ENCODE data around the gene FEZ2.
A peak's percentile ranks its signal among the peaks of the same experiment; 100 is the strongest.

Gene FEZ2

DNA sequence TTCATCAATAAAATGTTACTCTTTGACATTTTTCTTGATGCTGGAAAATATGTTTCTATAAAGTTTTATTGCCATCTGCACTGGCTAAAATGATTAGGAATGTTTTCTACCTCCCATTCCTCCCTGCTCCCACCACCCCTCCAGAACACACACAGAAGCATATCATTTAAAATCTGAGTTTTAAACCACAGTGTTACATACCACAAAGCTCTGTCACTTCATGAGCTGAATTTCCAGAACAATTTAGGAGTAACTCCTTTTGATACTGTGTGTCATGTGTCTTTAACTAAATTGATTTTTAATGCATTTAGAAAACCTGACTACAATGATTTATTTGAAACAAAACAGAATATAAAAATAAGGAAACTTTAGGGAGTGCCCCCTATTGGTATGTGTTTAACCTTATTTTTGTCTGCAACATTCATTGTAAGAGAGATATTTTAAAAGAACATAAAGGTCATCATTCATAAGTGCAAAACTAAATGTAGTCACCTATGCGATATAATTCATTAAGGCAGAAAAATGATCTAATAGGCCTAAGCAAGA, 52.0 kb downstream of the FEZ2 start:
- Histone ChIP-seq H3K36me3 (ENCODE audit: control insufficient read depth in 2 of 2, insufficient read depth in 2 of 2, low read length in 2 of 2) (peaks cover 10 to 22% of the 10 kb centered on the region in 2 donors), H3K27ac (ENCODE audit: low read length) (no peak overlapping the region), H3K4me1 (ENCODE audit: control insufficient read depth, insufficient read depth, low read length) (peaks cover 3% of the 10 kb centered on the region), H3K9me3 (ENCODE audit: control insufficient read depth in 2 of 2, low read length in 2 of 2) (no peaks in the 10 kb centered on the region), H3K27me3 (ENCODE audit: control insufficient read depth in 1 of 2, insufficient read depth in 2 of 2, low read length in 2 of 2) (no peaks in the 10 kb centered on the region), H3K4me3 (ENCODE audit: low read length in 2 of 2) (no peak overlapping the region), H3K9ac (ENCODE audit: low read length in 2 of 2) (no peak overlapping the region)

DNA sequence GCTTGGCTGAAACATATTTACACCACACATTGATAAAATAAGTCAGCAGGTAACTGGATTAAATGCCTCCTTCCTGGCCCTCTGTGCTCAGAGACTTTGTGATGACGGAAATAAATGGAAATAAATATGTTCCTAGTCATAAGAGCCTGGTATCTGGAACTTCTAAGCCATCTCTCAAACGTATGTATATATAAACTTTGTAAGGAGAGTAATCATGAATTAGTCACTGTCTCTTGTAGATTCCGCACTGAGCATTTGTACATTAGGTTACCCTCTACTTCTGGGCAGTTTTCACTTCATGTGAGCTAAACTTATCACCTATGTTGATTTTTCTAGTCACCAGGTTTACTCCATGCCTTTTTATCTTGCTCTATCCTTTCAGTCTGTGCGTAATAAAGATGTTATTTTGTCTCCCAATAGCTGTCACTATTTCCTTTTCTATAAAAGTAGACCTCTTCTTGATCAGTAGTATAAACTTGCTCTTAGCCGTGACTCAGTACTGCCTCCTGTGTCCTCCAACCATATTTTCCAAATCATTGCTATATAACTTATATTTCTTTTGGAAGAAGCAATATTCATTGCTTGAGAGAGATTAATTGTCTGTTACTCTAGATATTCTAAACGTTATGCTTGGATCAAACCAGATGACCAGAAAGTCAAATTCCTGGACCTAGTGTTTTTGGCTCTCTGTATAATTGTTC, 53.2 kb downstream of the FEZ2 start:
- Histone ChIP-seq H3K4me3 (ENCODE audit: low read length in 2 of 2) (no peak overlapping the region), H3K36me3 (ENCODE audit: control insufficient read depth in 2 of 2, insufficient read depth in 2 of 2, low read length in 2 of 2) (peaks cover 12 to 29% of the 10 kb centered on the region in 2 donors), H3K27me3 (ENCODE audit: control insufficient read depth in 1 of 2, insufficient read depth in 2 of 2, low read length in 2 of 2) (no peaks in the 10 kb centered on the region), H3K4me1 (ENCODE audit: control insufficient read depth, insufficient read depth, low read length) (peaks cover 3% of the 10 kb centered on the region), H3K9ac (ENCODE audit: low read length in 2 of 2) (no peak overlapping the region), H3K9me3 (ENCODE audit: control insufficient read depth in 2 of 2, low read length in 2 of 2) (no peaks in the 10 kb centered on the region), H3K27ac (ENCODE audit: low read length) (peak overlapping the region; percentile 18)

DNA sequence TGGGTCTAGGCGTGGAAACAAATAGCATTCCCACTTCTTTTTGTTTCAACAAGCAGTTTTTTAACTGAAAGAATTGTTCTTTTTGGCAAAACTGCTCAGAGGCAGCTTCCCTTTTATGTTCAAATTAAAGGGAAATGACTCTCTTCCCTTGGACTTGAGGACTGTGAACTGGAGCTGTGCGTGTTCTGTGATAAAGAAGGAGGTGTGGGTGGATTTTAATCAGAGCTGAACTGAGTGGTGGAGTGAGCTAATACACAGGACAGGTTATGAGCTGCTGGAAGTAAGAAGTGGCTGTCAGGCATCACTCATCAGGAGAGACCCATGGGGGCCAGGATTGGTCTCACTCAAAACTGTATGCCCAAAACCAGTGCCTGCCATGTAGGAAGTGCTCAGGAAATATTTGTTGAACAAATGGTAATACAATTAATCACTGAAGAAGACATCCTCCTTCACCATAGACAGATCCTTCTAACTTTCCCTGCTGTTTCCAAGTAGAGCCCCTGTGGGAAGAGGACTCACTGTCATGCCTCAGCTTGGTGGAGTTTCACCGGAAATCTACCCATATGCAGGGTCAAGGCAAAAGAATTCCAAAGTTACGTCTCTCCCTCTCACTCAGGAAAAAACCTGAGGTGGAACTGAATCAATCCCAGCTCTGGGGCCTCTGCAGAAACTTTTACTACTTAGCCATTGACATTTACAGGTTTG, 55.9 kb downstream of the FEZ2 start:
- Histone ChIP-seq H3K4me3 (ENCODE audit: low read length in 2 of 2) (no peak overlapping the region), H3K4me1 (ENCODE audit: control insufficient read depth, insufficient read depth, low read length) (peaks cover 6% of the 10 kb centered on the region), H3K9me3 (ENCODE audit: control insufficient read depth in 2 of 2, low read length in 2 of 2) (no peaks in the 10 kb centered on the region), H3K36me3 (ENCODE audit: control insufficient read depth in 2 of 2, insufficient read depth in 2 of 2, low read length in 2 of 2) (peaks cover 18 to 42% of the 10 kb centered on the region in 2 donors), H3K27ac (ENCODE audit: low read length) (peak overlapping the region; percentile 19), H3K9ac (ENCODE audit: low read length in 2 of 2) (no peak overlapping the region), H3K27me3 (ENCODE audit: control insufficient read depth in 1 of 2, insufficient read depth in 2 of 2, low read length in 2 of 2) (no peaks in the 10 kb centered on the region)

GRCh38 chr2:36540986-36541754, 56.8 kb downstream of the FEZ2 start:
- no peaks in the 10 kb centered on the region for H3K9me3 ChIP-seq (ENCODE audit: control insufficient read depth in 2 of 2, low read length in 2 of 2)
- peaks cover 18 to 43% of the 10 kb centered on the region in 2 donors for H3K36me3 ChIP-seq (ENCODE audit: control insufficient read depth in 2 of 2, insufficient read depth in 2 of 2, low read length in 2 of 2)
- no peak overlapping the region for H3K27ac ChIP-seq (ENCODE audit: low read length)
- peaks cover 6% of the 10 kb centered on the region for H3K4me1 ChIP-seq (ENCODE audit: control insufficient read depth, insufficient read depth, low read length)
- H3K9ac ChIP-seq (ENCODE audit: low read length in 2 of 2): no peak overlapping the region
- H3K27me3 ChIP-seq (ENCODE audit: control insufficient read depth in 1 of 2, insufficient read depth in 2 of 2, low read length in 2 of 2): no peaks in the 10 kb centered on the region
- no peak overlapping the region for H3K4me3 ChIP-seq (ENCODE audit: low read length in 2 of 2)

- H3K4me1 ChIP-seq (ENCODE audit: control insufficient read depth, insufficient read depth, low read length): peaks cover 6% of the 10 kb centered on the region
- no peak overlapping the region for H3K9ac ChIP-seq (ENCODE audit: low read length in 2 of 2)
- H3K27ac ChIP-seq (ENCODE audit: low read length): no peak overlapping the region
- no peaks in the 10 kb centered on the region for H3K9me3 ChIP-seq (ENCODE audit: control insufficient read depth in 2 of 2, low read length in 2 of 2)
- H3K36me3 ChIP-seq (ENCODE audit: control insufficient read depth in 2 of 2, insufficient read depth in 2 of 2, low read length in 2 of 2): peaks cover 18 to 47% of the 10 kb centered on the region in 2 donors
- no peak overlapping the region for H3K4me3 ChIP-seq (ENCODE audit: low read length in 2 of 2)
- no peaks in the 10 kb centered on the region for H3K27me3 ChIP-seq (ENCODE audit: control insufficient read depth in 1 of 2, insufficient read depth in 2 of 2, low read length in 2 of 2)
These were observed 58.3 kb downstream of the FEZ2 start for GRCh38 chr2:36539631-36540030.

GRCh38 chr2:36538335-36538734, 59.6 kb downstream of the FEZ2 start:
- H3K9me3 ChIP-seq (ENCODE audit: control insufficient read depth in 2 of 2, low read length in 2 of 2): no peaks in the 10 kb centered on the region
- no peak overlapping the region for H3K4me3 ChIP-seq (ENCODE audit: low read length in 2 of 2)
- no peak overlapping the region for H3K9ac ChIP-seq (ENCODE audit: low read length in 2 of 2)
- H3K36me3 ChIP-seq (ENCODE audit: control insufficient read depth in 2 of 2, insufficient read depth in 2 of 2, low read length in 2 of 2): peaks cover 18 to 47% of the 10 kb centered on the region in 2 donors
- peaks cover 6% of the 10 kb centered on the region for H3K4me1 ChIP-seq (ENCODE audit: control insufficient read depth, insufficient read depth, low read length)
- H3K27ac ChIP-seq (ENCODE audit: low read length): peak overlapping the region; percentile 11
- no peaks in the 10 kb centered on the region for H3K27me3 ChIP-seq (ENCODE audit: control insufficient read depth in 1 of 2, insufficient read depth in 2 of 2, low read length in 2 of 2)

DNA sequence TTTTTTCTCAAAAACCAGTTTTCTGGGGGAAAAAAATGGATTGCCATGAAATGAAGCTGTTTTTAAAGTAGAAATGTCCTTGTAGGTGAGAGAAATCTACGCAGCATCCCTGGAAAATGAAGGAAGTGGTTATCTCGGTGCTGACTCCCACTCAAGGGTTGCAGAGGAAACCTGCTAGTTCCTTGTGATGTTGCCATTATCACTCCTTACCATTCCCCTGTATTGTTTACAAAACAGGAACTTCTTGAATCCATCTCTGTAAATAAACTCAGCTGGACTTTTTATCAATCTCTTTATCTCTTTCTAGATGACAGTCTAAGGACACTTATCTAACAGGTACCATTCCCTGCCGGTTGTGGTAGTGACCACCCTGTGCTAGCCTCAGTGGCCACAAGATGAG, 61.2 kb downstream of the FEZ2 start:
- Histone ChIP-seq H3K9me3 (ENCODE audit: control insufficient read depth in 2 of 2, low read length in 2 of 2) (no peaks in the 10 kb centered on the region), H3K27me3 (ENCODE audit: control insufficient read depth in 1 of 2, insufficient read depth in 2 of 2, low read length in 2 of 2) (no peaks in the 10 kb centered on the region), H3K36me3 (ENCODE audit: control insufficient read depth in 2 of 2, insufficient read depth in 2 of 2, low read length in 2 of 2) (peaks cover 21 to 45% of the 10 kb centered on the region in 2 donors)

DNA sequence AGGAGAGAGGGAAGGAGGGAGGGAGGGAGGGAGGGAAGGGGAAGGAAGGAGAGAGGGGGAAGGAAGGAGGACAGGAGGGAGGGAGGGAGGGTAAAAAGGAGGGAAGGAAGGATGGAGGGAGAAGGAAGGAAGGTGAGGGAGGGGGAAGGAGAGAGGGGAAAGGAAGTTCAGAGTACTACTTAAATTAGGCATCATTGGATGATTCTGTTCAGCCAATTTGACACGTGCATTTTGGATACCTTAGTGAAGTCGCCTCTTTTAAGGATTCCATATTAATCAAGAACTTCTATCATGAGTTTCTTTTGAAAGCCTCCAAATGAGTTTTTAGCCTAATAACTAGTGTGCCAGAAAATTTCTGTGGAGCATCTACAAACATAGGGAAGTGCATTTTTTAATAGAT, 62.9 kb downstream of the FEZ2 start:
- H3K4me1 ChIP-seq (ENCODE audit: control insufficient read depth, insufficient read depth, low read length): peaks cover 6% of the 10 kb centered on the region
- peaks cover 21 to 32% of the 10 kb centered on the region in 2 donors for H3K36me3 ChIP-seq (ENCODE audit: control insufficient read depth in 2 of 2, insufficient read depth in 2 of 2, low read length in 2 of 2)
- no peak overlapping the region for H3K4me3 ChIP-seq (ENCODE audit: low read length in 2 of 2)
- no peaks in the 10 kb centered on the region for H3K27me3 ChIP-seq (ENCODE audit: control insufficient read depth in 1 of 2, insufficient read depth in 2 of 2, low read length in 2 of 2)
- H3K9ac ChIP-seq (ENCODE audit: low read length in 2 of 2): no peak overlapping the region
- no peaks in the 10 kb centered on the region for H3K9me3 ChIP-seq (ENCODE audit: control insufficient read depth in 2 of 2, low read length in 2 of 2)
- H3K27ac ChIP-seq (ENCODE audit: low read length): no peak overlapping the region

More for the DNA sequence above, 61.2 kb downstream of the FEZ2 start:
- Histone ChIP-seq H3K9ac (ENCODE audit: low read length in 2 of 2) (no peak overlapping the region), H3K4me3 (ENCODE audit: low read length in 2 of 2) (no peak overlapping the region), H3K27ac (ENCODE audit: low read length) (no peak overlapping the region), H3K4me1 (ENCODE audit: control insufficient read depth, insufficient read depth, low read length) (peaks cover 6% of the 10 kb centered on the region)

GRCh38 chr2:36534275-36534799, 63.6 kb downstream of the FEZ2 start:
- Histone ChIP-seq H3K36me3 (ENCODE audit: control insufficient read depth in 2 of 2, insufficient read depth in 2 of 2, low read length in 2 of 2) (peaks cover 21 to 29% of the 10 kb centered on the region in 2 donors), H3K9ac (ENCODE audit: low read length in 2 of 2) (no peak overlapping the region), H3K4me3 (ENCODE audit: low read length in 2 of 2) (no peak overlapping the region), H3K4me1 (ENCODE audit: control insufficient read depth, insufficient read depth, low read length) (peaks cover 6% of the 10 kb centered on the region), H3K27ac (ENCODE audit: low read length) (no peak overlapping the region), H3K27me3 (ENCODE audit: control insufficient read depth in 1 of 2, insufficient read depth in 2 of 2, low read length in 2 of 2) (no peaks in the 10 kb centered on the region), H3K9me3 (ENCODE audit: control insufficient read depth in 2 of 2, low read length in 2 of 2) (no peaks in the 10 kb centered on the region)

DNA sequence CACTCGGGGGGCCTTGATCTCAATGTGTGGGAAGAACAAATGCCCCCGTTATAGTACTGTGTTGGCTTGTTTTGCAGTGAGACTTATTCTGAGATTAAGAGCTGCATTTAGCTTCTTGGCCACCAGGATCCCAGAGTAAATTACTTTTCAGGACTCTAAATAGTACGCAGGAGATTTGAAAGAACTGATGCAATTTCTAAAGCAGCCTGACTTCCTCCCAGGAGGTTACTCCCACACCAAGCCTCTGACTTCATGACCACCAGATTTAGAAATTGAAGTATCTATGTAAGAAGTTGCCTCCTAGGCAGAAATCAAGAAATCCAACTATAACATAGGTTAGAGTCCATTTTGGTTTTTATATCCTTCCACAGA, 67.0 kb downstream of the FEZ2 start:
- Histone ChIP-seq H3K36me3 (ENCODE audit: control insufficient read depth in 2 of 2, insufficient read depth in 2 of 2, low read length in 2 of 2) (peaks cover 9 to 18% of the 10 kb centered on the region in 2 donors), H3K4me3 (ENCODE audit: low read length in 2 of 2) (no peak overlapping the region), H3K4me1 (ENCODE audit: control insufficient read depth, insufficient read depth, low read length) (no peaks in the 10 kb centered on the region), H3K27me3 (ENCODE audit: control insufficient read depth in 1 of 2, insufficient read depth in 2 of 2, low read length in 2 of 2) (no peaks in the 10 kb centered on the region), H3K9ac (ENCODE audit: low read length in 2 of 2) (no peak overlapping the region), H3K9me3 (ENCODE audit: control insufficient read depth in 2 of 2, low read length in 2 of 2) (no peaks in the 10 kb centered on the region), H3K27ac (ENCODE audit: low read length) (no peak overlapping the region)

Data from stomach smooth muscle (tissue), 2 donors.